H1 (cell line): ENCODE data around the gene TTC28. TPM values are rescaled to one million over a fixed set of nuclear protein-coding genes. Genes with fewer than 3 reads are reported as not detected.

Experiments
- CTCF ChIA-PET: fragments of 300-600 bp; sonication (Branson Sonifier 250); formaldehyde crosslinking; loops from one replicate; lab custom pipeline; 2021; ENCODE audit not compliant: partially characterized antibody; lab: Charles Lee
- POLR2A ChIA-PET: fragments of 300-600 bp; sonication (Branson Sonifier 250); formaldehyde crosslinking; loops from one replicate; lab custom pipeline; 2021; ENCODE audit warnings: inconsistent platforms; ENCODE audit not compliant: partially characterized antibody; lab: Charles Lee
- DNase-seq, 2 experiments: peaks; one replicate each; pipeline versions ENCODE4 v3.0.0 to v3.0.0-alpha.2; 2010 to 2022; ENCODE audit warnings: low spot score in 2 of 2, low read depth in 1 of 2, mixed read lengths in 1 of 2
- FAIRE-seq: peaks from 2 replicates; lab custom pipeline; 2011; peaks lifted over from hg19 to GRCh38; lab: Jason Lieb, UNC
- H2AFZ ChIP-seq: 2 replicates; pipeline ENCODE4 v1.8.1; 2012; ENCODE audit warnings: low read length, inconsistent platforms
- H2AK5ac ChIP-seq: 2 replicates; pipeline ENCODE4 v1.6.1; 2013; ENCODE audit warnings: low read depth, low read length
- H2BK120ac ChIP-seq: replicated peaks from 2 replicates; pipeline ENCODE3; 2013; ENCODE audit warnings: low read depth, low read length, inconsistent platforms
- H2BK12ac ChIP-seq: 2 replicates; pipeline ENCODE4 v1.6.1; 2013; ENCODE audit warnings: low read depth, low read length
- H2BK15ac ChIP-seq: 2 replicates; pipeline ENCODE4 v1.6.1; 2013; ENCODE audit warnings: low read length
- H2BK20ac ChIP-seq: 2 replicates; pipeline ENCODE4 v1.6.1; 2013; ENCODE audit warnings: low read length
- H2BK5ac ChIP-seq: 2 replicates; pipeline ENCODE4 v1.6.1; 2013; ENCODE audit warnings: low read depth, low read length
- H3K14ac ChIP-seq: 2 replicates; pipeline ENCODE4 v1.6.1; 2013; ENCODE audit warnings: inconsistent platforms; ENCODE audit not compliant: insufficient read length
- H3K18ac ChIP-seq: 2 replicates; pipeline ENCODE4 v1.6.1; 2013; ENCODE audit warnings: low read length; ENCODE audit errors: extremely low read depth
- H3K23ac ChIP-seq: 2 replicates; pipeline ENCODE4 v1.6.1; 2013; ENCODE audit warnings: inconsistent platforms; ENCODE audit not compliant: insufficient read length
- H3K23me2 ChIP-seq: 2 replicates; pipeline ENCODE4 v1.6.1; 2013; ENCODE audit warnings: low read depth, low read length
- H3K27ac ChIP-seq: 2 replicates; pipeline ENCODE4 v1.6.1; 2011; ENCODE audit warnings: low read depth, low read length, inconsistent platforms
- H3K27me3 ChIP-seq, 4 experiments: replicated peaks in 1 of 4; 1 replicate in 1 of 4; 2 replicates in 3 of 4; pipeline versions ENCODE4 v1.6.1 to v1.8.1; 2011 to 2013; ENCODE audit warnings: low read length in 3 of 4, mild to moderate bottlenecking in 3 of 4, inconsistent platforms in 2 of 4, mixed read lengths in 2 of 4, moderate library complexity in 1 of 4; ENCODE audit not compliant: control insufficient read depth in 3 of 4, insufficient read depth in 3 of 4; ENCODE audit errors: extremely low read depth in 1 of 4
- H3K36me3 ChIP-seq, 4 experiments: 2 replicates each; pipeline versions ENCODE4 v1.6.1 to v1.8.1; 2011 to 2013; ENCODE audit warnings: mild to moderate bottlenecking in 4 of 4, low read length in 3 of 4, moderate library complexity in 2 of 4, control low read depth in 1 of 4, inconsistent platforms in 1 of 4; ENCODE audit not compliant: insufficient read depth in 4 of 4, control insufficient read depth in 2 of 4
- H3K4ac ChIP-seq: replicated peaks from 2 replicates; pipeline ENCODE3; 2013; ENCODE audit warnings: low read length, low read depth, mixed read lengths, inconsistent platforms; ENCODE audit not compliant: insufficient read length
- H3K4me1 ChIP-seq, 4 experiments: replicated peaks in 1 of 4; 1 replicate in 1 of 4; 2 replicates in 3 of 4; pipeline versions ENCODE4 v1.6.1 to v1.8.1; 2011 to 2013; ENCODE audit warnings: low read length in 3 of 4, inconsistent platforms in 2 of 4, mixed read lengths in 1 of 4; ENCODE audit not compliant: insufficient read depth in 4 of 4, control insufficient read depth in 3 of 4
- H3K4me2 ChIP-seq, 2 experiments: 2 replicates each; pipeline versions ENCODE4 v1.6.1 to v1.8.1; 2011 to 2013; ENCODE audit warnings: low read depth in 2 of 2, low read length in 2 of 2, control low read depth in 1 of 2, inconsistent platforms in 1 of 2, mild to moderate bottlenecking in 1 of 2; ENCODE audit not compliant: insufficient read depth in 1 of 2
- H3K4me3 ChIP-seq, 4 experiments: fragments of 200-600, 300-600 bp in 1 of 4; sonication (generic), shearing (Covaris generic), sonication (Bioruptor Twin) in 1 of 4; 2 replicates each; pipeline versions ENCODE4 v1.5.1 to v1.8.1; 2011 to 2016; ENCODE audit warnings: low read length in 4 of 4, low read depth in 3 of 4, control low read depth in 2 of 4, inconsistent platforms in 2 of 4, mild to moderate bottlenecking in 2 of 4, mixed read lengths in 1 of 4, moderate library complexity in 1 of 4; ENCODE audit not compliant: insufficient read depth in 2 of 4; ENCODE audit errors: extremely low read depth in 1 of 4
- H3K56ac ChIP-seq: replicated peaks from 2 replicates; pipeline ENCODE3; 2013; ENCODE audit warnings: low read depth, mild to moderate bottlenecking, mixed read lengths, low read length, inconsistent platforms; ENCODE audit not compliant: insufficient read length
- H3K79me1 ChIP-seq: 2 replicates; pipeline ENCODE4 v1.6.1; 2013; ENCODE audit warnings: low read depth, low read length, control low read depth
- H3K79me2 ChIP-seq, 2 experiments: 2 replicates each; pipeline versions ENCODE4 v1.6.1 to v1.8.1; 2012 to 2013; ENCODE audit warnings: low read length in 2 of 2, mild to moderate bottlenecking in 2 of 2, inconsistent platforms in 1 of 2; ENCODE audit not compliant: insufficient read depth in 2 of 2, control insufficient read depth in 1 of 2
- H3K9ac ChIP-seq, 4 experiments: replicated peaks in 1 of 4; 1 replicate in 1 of 4; 2 replicates in 3 of 4; pipeline versions ENCODE4 v1.6.1 to v1.8.1; 2011 to 2013; ENCODE audit warnings: low read depth in 3 of 4, low read length in 3 of 4, control low read depth in 2 of 4, mild to moderate bottlenecking in 2 of 4, moderate library complexity in 2 of 4, inconsistent platforms in 1 of 4; ENCODE audit errors: extremely low read depth in 1 of 4
- H3K9me3 ChIP-seq, 2 experiments: 2 replicates each; pipeline versions ENCODE4 v1.6.1 to v1.8.1; 2012 to 2013; ENCODE audit warnings: mild to moderate bottlenecking in 2 of 2, moderate library complexity in 2 of 2, control low read depth in 1 of 2, inconsistent platforms in 1 of 2, low read depth in 1 of 2, low read length in 1 of 2, mixed read lengths in 1 of 2; ENCODE audit not compliant: insufficient read depth in 2 of 2
- H4K20me1 ChIP-seq, 2 experiments: replicated peaks in 1 of 2; 2 replicates each; pipeline versions ENCODE3 to v1.8.1; 2011 to 2013; ENCODE audit warnings: inconsistent platforms in 2 of 2, low read length in 2 of 2, mild to moderate bottlenecking in 1 of 2; ENCODE audit not compliant: insufficient read depth in 2 of 2, control insufficient read depth in 1 of 2
- H4K5ac ChIP-seq: 2 replicates; pipeline ENCODE4 v1.6.1; 2013; ENCODE audit warnings: low read length, low read depth, mixed read lengths, inconsistent platforms; ENCODE audit not compliant: insufficient read length
- H4K8ac ChIP-seq: 2 replicates; pipeline ENCODE4 v1.8.0; 2013; ENCODE audit warnings: mild to moderate bottlenecking, moderate library complexity, low read length, inconsistent platforms; ENCODE audit not compliant: insufficient read depth; ENCODE audit errors: extremely low read depth
- H4K91ac ChIP-seq: replicated peaks from 2 replicates; pipeline ENCODE3; 2013; ENCODE audit warnings: low read length, mixed read lengths, inconsistent platforms; ENCODE audit not compliant: insufficient read length
- BACH1 ChIP-seq: IDR thresholded peaks from 2 replicates; pipeline ENCODE4 v1.6.1; 2012; ENCODE audit warnings: low read length, improper control_type of control experiment
- BCL11A ChIP-seq, 2 experiments: IDR thresholded peaks; one replicate each; pipeline ENCODE4 v1.6.1; 2011; ENCODE audit warnings: low read depth in 2 of 2, low read length in 2 of 2, mild to moderate bottlenecking in 2 of 2
- CHD1 ChIP-seq: IDR thresholded peaks from 2 replicates; pipeline ENCODE4 v1.6.1; 2012; ENCODE audit warnings: low read depth, low read length, improper control_type of control experiment
- CHD2 ChIP-seq: IDR thresholded peaks from 2 replicates; pipeline ENCODE4 v1.6.1; 2012; ENCODE audit warnings: low read length, improper control_type of control experiment
- GABPA ChIP-seq: IDR thresholded peaks from 2 replicates; pipeline ENCODE4 v1.6.1; 2011; ENCODE audit warnings: mild to moderate bottlenecking, low read length, moderate library complexity, borderline replicate concordance; ENCODE audit not compliant: insufficient read depth
- NANOG ChIP-seq: IDR thresholded peaks from 2 replicates; pipeline ENCODE4 v1.6.1; 2011; ENCODE audit warnings: low read length, low read depth, mild to moderate bottlenecking, inconsistent platforms; ENCODE audit not compliant: insufficient read depth, poor library complexity, severe bottlenecking
- POU5F1 ChIP-seq: IDR thresholded peaks from 2 replicates; pipeline ENCODE4 v1.6.1; 2011; ENCODE audit warnings: low read depth, mild to moderate bottlenecking, low read length, moderate library complexity
- RNF2 ChIP-seq: fragments of 200-900, 300-1000 bp; sonication (generic); IDR thresholded peaks from 2 replicates; pipeline ENCODE4 v1.7.1; 2016; ENCODE audit warnings: borderline replicate concordance, low read depth, mild to moderate bottlenecking, antibody characterized with exemption, low read length; ENCODE audit not compliant: poor library complexity, severe bottlenecking; ENCODE audit errors: missing control alignments
- RXRA ChIP-seq: IDR thresholded peaks from 2 replicates; pipeline ENCODE4 v1.6.1; 2011; ENCODE audit warnings: low read depth, mild to moderate bottlenecking, low read length, moderate library complexity; ENCODE audit not compliant: insufficient read depth
- SIRT6 ChIP-seq: IDR thresholded peaks from one replicate; pipeline ENCODE4 v1.7.1; 2012; ENCODE audit warnings: low read length, inconsistent platforms
- SIX5 ChIP-seq: IDR thresholded peaks from 2 replicates; pipeline ENCODE4 v1.6.1; 2011; ENCODE audit warnings: mild to moderate bottlenecking, low read depth, low read length
- SP1 ChIP-seq: IDR thresholded peaks from 2 replicates; pipeline ENCODE4 v1.6.1; 2011; ENCODE audit warnings: low read depth, low read length
- SRF ChIP-seq: IDR thresholded peaks from 2 replicates; pipeline ENCODE4 v1.6.1; 2011; ENCODE audit warnings: mild to moderate bottlenecking, low read depth, low read length, moderate library complexity
- TCF12 ChIP-seq: IDR thresholded peaks from 2 replicates; pipeline ENCODE4 v1.6.1; 2011; ENCODE audit warnings: low read depth, mild to moderate bottlenecking, low read length
- WGBS, 2 experiments: shearing (Covaris generic) in 1 of 2; methylation state at CpG; one replicate each; pipeline versions ENCODE4 v1.1.6 to v1.1.7; 2013 to 2015; ENCODE audit warnings: low lambda C conversion rate in 2 of 2, mixed read lengths in 2 of 2, inconsistent platforms in 1 of 2, low coverage in 1 of 2, missing lambda C conversion rate in 1 of 2; ENCODE audit not compliant: insufficient replicate concordance in 2 of 2, insufficient coverage in 1 of 2, insufficient read length in 1 of 2; ENCODE audit errors: extremely low coverage in 1 of 2, missing lambda C conversion rate in 1 of 2; 5-methylcytosine and 5-hydroxymethylcytosine counted together
- polyA plus RNA-seq, 7 experiments: library from polyadenylated mRNA; depleted of rRNA in 3 of 7; stranded (reverse) in 5 of 7; unstranded in 2 of 7; fragments of >200 nt in 5 of 7; fragments of 200-250 nt in 2 of 7; gene quantifications; 1 replicate in 5 of 7; 2 replicates in 1 of 7; 4 replicates in 1 of 7; pipeline versions ENCODE4 v1.2.1 to v1.2.3, GENCODE V29; 2011 to 2013; ENCODE audit warnings: missing spikeins in 2 of 7, mixed read lengths in 2 of 7
- total RNA-seq: library from RNA; stranded (reverse); fragmentation: NEBNext Ultra II Directional; extraction: Animal tissue kit (Norgen Biotek cat#: 25700); gene quantifications from 2 replicates; pipeline ENCODE4 v1.2.1, GENCODE V29; 2021
- TF ChIP-seq, protein P1 (sequence below): IDR thresholded peaks from 2 replicates; pipeline ENCODE4 v1.6.1; 2012; ENCODE audit warnings: inconsistent platforms

Gene TTC28
- total and polyA plus RNA-seq, 2 of the 8 experiments (the other 6 are each of a cell fraction or from before 2014, with no cell fraction given), result 2.6 to 12.6 TPM

DNA sequence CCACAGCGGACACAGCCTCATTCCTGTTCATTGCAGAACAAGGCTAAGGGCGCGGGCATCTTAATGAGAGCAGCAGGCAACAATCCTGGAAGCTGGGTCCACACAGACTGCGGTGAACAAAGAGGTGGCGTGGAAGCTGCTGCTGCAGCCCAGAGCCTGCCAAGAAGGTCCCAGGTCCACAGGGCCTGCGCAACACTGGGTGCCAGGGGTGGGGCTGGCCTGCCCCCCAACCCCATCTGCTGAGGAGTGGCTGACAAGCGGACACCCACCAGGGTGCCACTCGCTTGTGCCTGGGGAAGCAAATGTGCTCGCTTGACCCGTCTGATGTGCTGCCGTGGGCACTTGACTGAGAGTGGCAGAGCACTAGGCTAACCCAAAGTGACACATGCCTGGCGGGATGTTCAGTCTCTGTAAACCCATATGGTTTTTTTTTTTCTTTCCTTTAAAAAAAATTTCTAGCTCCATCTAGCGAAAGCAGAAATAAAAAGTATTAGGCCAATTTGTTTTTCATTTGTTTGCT, 677.4 kb downstream of the TTC28 start:
- POLR2A ChIA-PET, result no interaction called here
- no peak for FAIRE-seq
- no peak overlapping the region for H4K8ac ChIP-seq
- no peak for TF ChIP-seq POU5F1
- TF ChIP-seq RXRA, result no peak
- TF ChIP-seq NANOG, result no peak
- no peak for TF ChIP-seq RNF2
- no peak for TF ChIP-seq GABPA
- TF ChIP-seq CHD1, result no peak
- TF ChIP-seq SIRT6, result no peak
- TF ChIP-seq CHD2, result no peak
- no peak for TF ChIP-seq TCF12
- TF ChIP-seq SRF, result no peak
- TF ChIP-seq BACH1, result no peak
- no peak for TF ChIP-seq BCL11A (IDR thresholded peaks at IDR 0.05; ENCODE audit: low read depth in 2 of 2, low read length in 2 of 2)
- no peak for TF ChIP-seq SIX5
- TF ChIP-seq, protein P1, sequence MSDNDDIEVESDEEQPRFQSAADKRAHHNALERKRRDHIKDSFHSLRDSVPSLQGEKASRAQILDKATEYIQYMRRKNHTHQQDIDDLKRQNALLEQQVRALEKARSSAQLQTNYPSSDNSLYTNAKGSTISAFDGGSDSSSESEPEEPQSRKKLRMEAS, result no peak
- no peak for TF ChIP-seq SP1

More for the DNA sequence above, 677.4 kb downstream of the TTC28 start:
- H3K4me1 ChIP-seq, result no peaks in the 10 kb centered on the region
- H3K27me3 ChIP-seq, result no peaks in the 10 kb centered on the region
- H4K91ac ChIP-seq, result no peak overlapping the region
- H3K18ac ChIP-seq, result no peak overlapping the region
- no peak overlapping the region for H3K27ac ChIP-seq
- H3K4ac ChIP-seq, result no peak overlapping the region
- H3K4me2 ChIP-seq, result no peak overlapping the region
- no peak overlapping the region for H2BK20ac ChIP-seq
- no peak overlapping the region for H3K9ac ChIP-seq
- H3K79me2 ChIP-seq, result no peaks in the 10 kb centered on the region
- H3K36me3 ChIP-seq, result no peaks in the 10 kb centered on the region
- no peak overlapping the region for H2BK120ac ChIP-seq
- no peaks in the 10 kb centered on the region for H3K23me2 ChIP-seq
- DNase-seq, result no peak
- H4K5ac ChIP-seq, result no peak overlapping the region
- no peak overlapping the region for H3K14ac ChIP-seq
- H2BK12ac ChIP-seq, result no peak overlapping the region
- H3K79me1 ChIP-seq, result 0 out of 2 replicates have a peak, but pooled peaks cover 2% of the 10 kb centered on the region
- H3K9me3 ChIP-seq, result no peaks in the 10 kb centered on the region
- no peak overlapping the region for H2AFZ ChIP-seq
- no peak overlapping the region for H2BK15ac ChIP-seq
- H3K23ac ChIP-seq, result no peak overlapping the region
- H3K4me3 ChIP-seq, result no peak overlapping the region
- H2BK5ac ChIP-seq, result no peak overlapping the region
- WGBS, 2 experiments, result 92% methylated on average over 13 of the region's 13 CpGs; no CpG with 5 or more reads in 1 of the 2 experiments
- peaks cover 0 to 1% of the 10 kb centered on the region in 2 experiments for H4K20me1 ChIP-seq
- H2AK5ac ChIP-seq, result no peak overlapping the region
- H3K56ac ChIP-seq, result no peak overlapping the region
- CTCF ChIA-PET, result interaction anchor here (0.7 to 7.1 kb wide), 8 partner anchors 10 to 471 kb away, joined by 3 to 58 read pairs (median 4); no protein-coding TSS in a partner anchor
